SK-N-SH treated with all-trans-retinoic acid at 6 μM for 48 hours (cell line): ENCODE measurements around the gene ARHGDIA.

Experiments used
- BACH2 ChIP-seq: fragments of 250-450 bp; sonication (Bioruptor Pico); IDR thresholded peaks from 2 replicates; pipeline ENCODE4 v1.9.0; 2021; ENCODE audit warnings: mild to moderate bottlenecking, borderline replicate concordance
- GLIS3 ChIP-seq: fragments of 250-450 bp; sonication (Bioruptor Pico); IDR thresholded peaks from 2 replicates; pipeline ENCODE4 v1.5.0; 2020; ENCODE audit warnings: mild to moderate bottlenecking, moderate library complexity
- RARB ChIP-seq: fragments of 250-450 bp; sonication (Bioruptor Pico); IDR thresholded peaks from 2 replicates; pipeline ENCODE4 v1.8.0; 2021; ENCODE audit warnings: mild to moderate bottlenecking, moderate library complexity
- TCF4 ChIP-seq: fragments of 250-450 bp; sonication (Bioruptor Pico); IDR thresholded peaks from 2 replicates; pipeline ENCODE4 v1.8.0; 2021; ENCODE audit warnings: mild to moderate bottlenecking, moderate library complexity, borderline replicate concordance
- TOX ChIP-seq: fragments of 250-450 bp; sonication (Bioruptor Pico); IDR thresholded peaks from 2 replicates; pipeline ENCODE4 v1.8.0; 2021; ENCODE audit warnings: mild to moderate bottlenecking, moderate library complexity, borderline replicate concordance
- ZFP3 ChIP-seq: fragments of 250-450 bp; sonication (Bioruptor Pico); IDR thresholded peaks from 2 replicates; pipeline ENCODE4 v1.5.0; 2020; ENCODE audit warnings: mild to moderate bottlenecking, moderate library complexity
- TF ChIP-seq, protein P1 (sequence below): fragments of 250-450 bp; sonication (Bioruptor Pico); IDR thresholded peaks from 2 replicates; pipeline ENCODE4 v1.8.0; 2020; ENCODE audit warnings: mild to moderate bottlenecking, moderate library complexity, borderline replicate concordance
- TF ChIP-seq, protein P2 (sequence below): fragments of 250-450 bp; sonication (Bioruptor Pico); IDR thresholded peaks from 2 replicates; pipeline ENCODE4 v1.5.0; 2020; ENCODE audit warnings: mild to moderate bottlenecking, moderate library complexity
- TF ChIP-seq, protein P3 (sequence below): fragments of 250-450 bp; sonication (Bioruptor Pico); IDR thresholded peaks from 2 replicates; pipeline ENCODE4 v1.8.0; 2021; ENCODE audit warnings: low read depth, mild to moderate bottlenecking, moderate library complexity, borderline replicate concordance

DNA sequence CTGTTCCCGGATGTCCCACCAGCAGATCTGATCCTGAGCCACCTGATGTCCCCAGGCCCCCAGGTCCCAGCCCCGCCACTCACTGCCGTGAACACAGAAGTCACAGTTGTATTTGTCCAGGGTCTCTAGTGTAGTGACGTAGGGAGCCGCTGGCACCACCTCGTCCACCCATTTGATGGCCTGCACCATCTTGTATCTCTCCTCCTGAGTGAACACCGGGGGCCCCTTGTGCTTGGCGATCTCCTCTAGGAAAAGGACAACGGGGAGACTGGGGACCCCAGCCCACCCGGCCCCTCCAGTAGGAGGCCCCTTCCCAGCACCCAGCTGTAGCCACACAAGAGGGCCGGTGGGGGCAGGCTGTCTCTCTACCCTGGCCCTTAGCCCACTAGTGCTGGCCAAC is 37.7 kb upstream of the ARHGDIA start:
- TF ChIP-seq RARB (no peak), BACH2 (CRISPR knock-in tag) (no peak), TOX (CRISPR knock-in tag) (no peak), GLIS3 (CRISPR knock-in tag) (no peak), ZFP3 (CRISPR knock-in tag) (no peak), TCF4 (no peak)
- TF ChIP-seq, protein P1, sequence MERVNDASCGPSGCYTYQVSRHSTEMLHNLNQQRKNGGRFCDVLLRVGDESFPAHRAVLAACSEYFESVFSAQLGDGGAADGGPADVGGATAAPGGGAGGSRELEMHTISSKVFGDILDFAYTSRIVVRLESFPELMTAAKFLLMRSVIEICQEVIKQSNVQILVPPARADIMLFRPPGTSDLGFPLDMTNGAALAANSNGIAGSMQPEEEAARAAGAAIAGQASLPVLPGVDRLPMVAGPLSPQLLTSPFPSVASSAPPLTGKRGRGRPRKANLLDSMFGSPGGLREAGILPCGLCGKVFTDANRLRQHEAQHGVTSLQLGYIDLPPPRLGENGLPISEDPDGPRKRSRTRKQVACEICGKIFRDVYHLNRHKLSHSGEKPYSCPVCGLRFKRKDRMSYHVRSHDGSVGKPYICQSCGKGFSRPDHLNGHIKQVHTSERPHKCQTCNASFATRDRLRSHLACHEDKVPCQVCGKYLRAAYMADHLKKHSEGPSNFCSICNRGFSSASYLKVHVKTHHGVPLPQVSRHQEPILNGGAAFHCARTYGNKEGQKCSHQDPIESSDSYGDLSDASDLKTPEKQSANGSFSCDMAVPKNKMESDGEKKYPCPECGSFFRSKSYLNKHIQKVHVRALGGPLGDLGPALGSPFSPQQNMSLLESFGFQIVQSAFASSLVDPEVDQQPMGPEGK (CRISPR knock-in tag) = no peak
- TF ChIP-seq, protein P2, sequence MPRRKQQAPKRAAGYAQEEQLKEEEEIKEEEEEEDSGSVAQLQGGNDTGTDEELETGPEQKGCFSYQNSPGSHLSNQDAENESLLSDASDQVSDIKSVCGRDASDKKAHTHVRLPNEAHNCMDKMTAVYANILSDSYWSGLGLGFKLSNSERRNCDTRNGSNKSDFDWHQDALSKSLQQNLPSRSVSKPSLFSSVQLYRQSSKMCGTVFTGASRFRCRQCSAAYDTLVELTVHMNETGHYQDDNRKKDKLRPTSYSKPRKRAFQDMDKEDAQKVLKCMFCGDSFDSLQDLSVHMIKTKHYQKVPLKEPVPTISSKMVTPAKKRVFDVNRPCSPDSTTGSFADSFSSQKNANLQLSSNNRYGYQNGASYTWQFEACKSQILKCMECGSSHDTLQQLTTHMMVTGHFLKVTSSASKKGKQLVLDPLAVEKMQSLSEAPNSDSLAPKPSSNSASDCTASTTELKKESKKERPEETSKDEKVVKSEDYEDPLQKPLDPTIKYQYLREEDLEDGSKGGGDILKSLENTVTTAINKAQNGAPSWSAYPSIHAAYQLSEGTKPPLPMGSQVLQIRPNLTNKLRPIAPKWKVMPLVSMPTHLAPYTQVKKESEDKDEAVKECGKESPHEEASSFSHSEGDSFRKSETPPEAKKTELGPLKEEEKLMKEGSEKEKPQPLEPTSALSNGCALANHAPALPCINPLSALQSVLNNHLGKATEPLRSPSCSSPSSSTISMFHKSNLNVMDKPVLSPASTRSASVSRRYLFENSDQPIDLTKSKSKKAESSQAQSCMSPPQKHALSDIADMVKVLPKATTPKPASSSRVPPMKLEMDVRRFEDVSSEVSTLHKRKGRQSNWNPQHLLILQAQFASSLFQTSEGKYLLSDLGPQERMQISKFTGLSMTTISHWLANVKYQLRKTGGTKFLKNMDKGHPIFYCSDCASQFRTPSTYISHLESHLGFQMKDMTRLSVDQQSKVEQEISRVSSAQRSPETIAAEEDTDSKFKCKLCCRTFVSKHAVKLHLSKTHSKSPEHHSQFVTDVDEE (CRISPR knock-in tag) = no peak
- TF ChIP-seq, protein P3, sequence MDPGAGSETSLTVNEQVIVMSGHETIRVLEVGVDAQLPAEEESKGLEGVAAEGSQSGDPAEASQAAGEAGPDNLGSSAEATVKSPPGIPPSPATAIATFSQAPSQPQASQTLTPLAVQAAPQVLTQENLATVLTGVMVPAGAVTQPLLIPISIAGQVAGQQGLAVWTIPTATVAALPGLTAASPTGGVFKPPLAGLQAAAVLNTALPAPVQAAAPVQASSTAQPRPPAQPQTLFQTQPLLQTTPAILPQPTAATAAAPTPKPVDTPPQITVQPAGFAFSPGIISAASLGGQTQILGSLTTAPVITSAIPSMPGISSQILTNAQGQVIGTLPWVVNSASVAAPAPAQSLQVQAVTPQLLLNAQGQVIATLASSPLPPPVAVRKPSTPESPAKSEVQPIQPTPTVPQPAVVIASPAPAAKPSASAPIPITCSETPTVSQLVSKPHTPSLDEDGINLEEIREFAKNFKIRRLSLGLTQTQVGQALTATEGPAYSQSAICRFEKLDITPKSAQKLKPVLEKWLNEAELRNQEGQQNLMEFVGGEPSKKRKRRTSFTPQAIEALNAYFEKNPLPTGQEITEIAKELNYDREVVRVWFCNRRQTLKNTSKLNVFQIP = no peak
